ENCODE measurements around the gene ALK. TPM values are rescaled to one million over a fixed set of nuclear protein-coding genes. Genes with fewer than 3 reads are reported as not detected.

The ALK gene
- total RNA-seq, 1 donor, result under 0.01 TPM

DNA sequence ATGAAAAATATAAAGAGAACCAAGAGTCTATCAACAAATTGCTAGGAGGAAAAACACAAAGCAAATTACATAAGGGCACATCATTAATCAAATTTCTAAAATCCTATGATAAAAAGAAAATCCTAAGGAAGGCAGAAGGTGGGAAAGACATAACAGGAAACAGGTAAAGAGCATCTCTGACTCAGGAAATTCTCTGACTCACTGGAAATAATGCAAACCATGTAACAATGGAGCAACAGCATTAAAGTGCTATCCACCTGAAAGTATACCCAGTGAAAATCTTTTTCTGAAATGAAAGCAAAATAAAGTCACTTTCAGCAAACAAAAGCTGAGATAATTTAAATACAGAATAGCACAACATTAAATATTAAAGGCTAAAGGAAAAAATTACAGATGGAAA lies 10.9 kb downstream of the ALK start:
- DNase-seq (ENCODE audit: low read depth in 2 of 3, low spot score in 2 of 3), result no peak

- no peak for DNase-seq (ENCODE audit: low read depth in 2 of 3, low spot score in 2 of 3)
Observed at GRCh38 chr2:29902356-29902755, 19.0 kb downstream of the ALK start.

DNA sequence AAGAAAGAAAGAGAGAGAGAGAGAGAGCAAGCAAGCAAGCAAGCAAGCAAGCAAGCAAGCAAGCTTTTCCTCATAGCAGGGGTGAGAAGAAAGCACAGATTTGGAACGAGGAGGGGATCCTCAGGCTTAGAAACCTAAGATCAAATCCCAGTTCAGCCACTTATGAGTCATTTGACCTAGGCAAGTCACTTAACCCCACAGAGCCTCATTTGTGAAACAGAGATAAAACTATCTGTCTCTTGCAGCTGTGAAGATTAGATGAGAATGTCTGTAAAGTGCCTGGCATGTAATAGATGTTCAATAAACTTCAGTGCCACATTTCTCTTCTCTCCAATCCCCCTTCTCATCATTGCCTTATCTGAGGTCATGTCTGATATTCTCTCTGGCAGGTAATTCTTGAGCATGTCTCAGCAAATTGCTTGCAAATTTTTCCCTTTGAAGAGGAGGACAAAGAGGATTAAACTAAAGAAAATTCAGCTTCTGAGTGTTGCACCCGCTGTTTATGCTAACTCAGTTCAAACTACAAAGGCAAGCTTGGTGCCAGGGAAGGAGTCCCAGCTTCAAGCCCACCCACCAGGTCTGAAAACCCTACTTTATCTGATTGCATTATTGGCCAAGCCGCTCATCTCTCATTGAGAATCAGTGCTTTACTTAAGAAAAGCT lies 20.3 kb downstream of the ALK start:
- DNase-seq (ENCODE audit: low read depth in 2 of 3, low spot score in 2 of 3), result no peak

GRCh38 chr2:29898999-29899398 lies 22.4 kb downstream of the ALK start:
- DNase-seq (ENCODE audit: low read depth in 2 of 3, low spot score in 2 of 3), result no peak

DNA sequence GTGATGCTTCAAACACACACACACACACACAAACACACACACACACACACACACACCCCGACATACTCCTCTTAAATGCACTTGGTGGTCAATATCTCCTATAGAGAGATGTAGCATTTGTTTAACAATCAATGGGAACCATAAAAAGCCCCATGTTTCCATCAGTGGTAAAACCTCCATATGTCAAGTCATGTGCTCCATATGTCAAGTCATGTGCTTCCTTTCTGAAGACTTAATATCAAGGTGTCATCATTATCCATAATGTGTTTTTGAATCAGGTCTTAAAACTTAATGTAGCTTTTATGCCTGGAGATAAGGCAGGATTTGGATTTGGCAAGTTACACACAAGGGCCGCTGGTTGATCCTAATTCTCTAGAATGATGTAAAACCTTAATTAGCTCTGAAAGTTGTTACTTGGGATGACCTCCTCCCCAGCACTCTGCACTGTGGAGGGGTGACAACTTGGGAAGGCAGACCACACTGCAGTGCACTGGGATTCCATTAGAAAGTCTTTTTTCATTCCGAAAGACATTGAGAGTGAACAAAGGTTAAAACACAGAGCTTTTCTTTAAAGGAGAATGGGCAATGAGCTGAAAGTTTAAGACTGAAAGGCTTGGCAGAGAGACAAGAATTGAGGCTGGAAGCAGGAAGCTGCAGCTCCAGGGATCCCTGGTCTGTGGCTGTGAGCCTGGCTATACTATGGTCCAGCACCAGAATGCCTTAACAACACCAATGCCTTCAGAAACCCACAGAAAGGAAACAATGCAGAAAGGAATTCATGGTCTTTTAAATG lies 26.4 kb downstream of the ALK start:
- DNase-seq (ENCODE audit: low read depth in 2 of 3, low spot score in 2 of 3), result no peak

- DNase-seq (ENCODE audit: low read depth in 2 of 3, low spot score in 2 of 3), result no peak
Observed at GRCh38 chr2:29892585-29893259, 28.7 kb downstream of the ALK start.

GRCh38 chr2:29881089-29881730 lies 40.2 kb downstream of the ALK start:
- DNase-seq (ENCODE audit: low read depth in 2 of 3, low spot score in 2 of 3), result no peak

DNA sequence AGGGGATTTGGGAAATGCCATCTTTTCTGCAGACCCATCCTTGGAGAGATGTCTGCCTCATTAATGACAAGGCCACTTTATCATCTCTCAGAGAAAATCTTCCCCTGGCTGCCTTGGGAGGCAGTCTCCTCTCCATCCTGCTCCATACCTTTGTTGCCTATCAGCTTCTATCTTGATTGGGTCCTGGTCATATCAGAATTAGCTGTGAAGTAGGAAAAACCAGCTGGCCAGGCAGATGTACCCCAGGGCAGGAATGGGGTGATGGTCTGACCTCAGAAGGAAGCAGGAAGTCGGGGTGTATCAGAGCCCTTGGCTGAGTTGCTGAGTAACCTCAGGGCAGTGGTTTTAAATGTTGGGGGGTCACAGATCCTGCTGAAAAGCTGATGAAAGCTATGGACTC lies 41.3 kb downstream of the ALK start:
- no peak for DNase-seq (ENCODE audit: low read depth in 2 of 3, low spot score in 2 of 3)

- DNase-seq (ENCODE audit: low read depth in 2 of 3, low spot score in 2 of 3), result no peak
Observed at GRCh38 chr2:29879456-29879855, 41.9 kb downstream of the ALK start.

DNA sequence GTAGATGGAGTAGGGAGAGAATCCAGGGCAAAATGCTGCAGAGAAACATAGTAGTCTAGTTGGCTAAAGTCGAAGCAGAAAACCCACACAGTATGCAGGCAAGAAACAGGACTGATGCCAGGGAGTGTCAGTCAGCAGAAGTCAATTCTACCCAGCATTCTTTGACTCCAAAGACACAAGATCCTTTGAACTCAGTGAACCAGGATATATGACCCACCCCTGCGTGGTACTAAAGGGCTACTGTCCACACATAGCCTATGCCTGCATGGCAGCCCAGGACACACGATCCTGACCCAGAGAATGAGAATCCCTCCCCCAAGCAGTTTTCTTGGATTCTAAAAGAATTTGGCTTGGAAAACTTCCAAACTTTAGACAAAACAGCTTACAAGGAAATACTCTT lies 42.5 kb downstream of the ALK start:
- DNase-seq (ENCODE audit: low read depth in 2 of 3, low spot score in 2 of 3), result no peak

DNA sequence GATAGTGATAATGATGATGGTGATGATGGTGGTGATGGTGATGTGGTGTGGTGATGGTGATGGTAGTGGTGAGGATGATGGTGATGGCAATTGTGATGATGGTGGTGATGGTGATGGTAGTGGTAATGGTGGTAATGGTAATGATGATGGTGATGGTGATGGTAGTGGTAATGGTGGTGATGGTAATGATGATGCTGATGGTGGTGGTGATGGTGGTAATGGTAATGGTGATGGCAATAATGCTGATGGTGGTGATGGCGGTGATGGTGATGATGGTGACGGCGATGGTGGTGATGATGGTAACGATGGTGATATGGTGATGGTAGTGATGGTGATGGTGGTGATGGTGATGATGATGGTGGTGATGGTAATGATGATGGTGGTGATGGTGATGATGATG lies 45.0 kb downstream of the ALK start:
- no peak for DNase-seq (ENCODE audit: low read depth in 2 of 3, low spot score in 2 of 3)

- no peak for DNase-seq (ENCODE audit: low read depth in 2 of 3, low spot score in 2 of 3)
Observed at GRCh38 chr2:29874745-29875144, 46.6 kb downstream of the ALK start.

DNA sequence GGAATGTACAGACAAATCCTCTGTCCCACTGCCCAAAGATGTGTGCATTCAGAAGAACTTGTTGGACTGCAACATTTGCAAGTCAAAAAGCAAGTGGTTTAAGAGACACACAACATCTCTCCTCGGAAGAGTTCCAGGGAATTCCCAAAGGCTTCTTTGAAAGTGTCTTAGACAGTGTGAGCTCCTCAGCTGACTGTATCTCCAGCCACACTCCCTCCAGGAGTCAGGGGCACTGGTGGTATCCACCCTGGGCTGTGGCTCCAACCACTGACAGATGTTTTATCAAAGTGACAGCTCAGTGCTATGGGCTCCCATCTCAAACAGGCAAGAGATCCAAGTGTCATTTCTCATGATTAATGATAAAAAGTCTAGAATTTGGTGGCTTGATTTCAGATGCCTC lies 48.5 kb downstream of the ALK start:
- DNase-seq (ENCODE audit: low read depth in 2 of 3, low spot score in 2 of 3), result no peak

DNA sequence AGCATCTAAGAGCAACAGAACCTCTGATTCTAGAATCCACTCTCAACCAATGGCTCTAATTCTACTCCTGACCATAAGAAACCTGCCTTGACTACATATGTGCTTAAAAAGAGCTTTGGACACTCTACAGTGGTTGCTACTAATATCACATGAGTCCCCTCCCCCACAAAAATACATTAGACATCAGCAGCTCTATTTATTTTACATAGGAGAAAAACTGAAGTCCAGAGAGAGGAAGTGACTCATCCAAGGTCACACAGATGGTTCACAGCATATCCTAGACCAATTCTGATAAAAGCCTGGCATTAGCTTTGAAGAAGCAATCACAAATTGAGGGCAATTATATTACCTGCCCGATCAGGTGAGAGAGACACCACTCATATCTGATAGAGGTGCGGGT lies 49.8 kb downstream of the ALK start:
- DNase-seq (ENCODE audit: low read depth in 2 of 3, low spot score in 2 of 3), result no peak

DNA sequence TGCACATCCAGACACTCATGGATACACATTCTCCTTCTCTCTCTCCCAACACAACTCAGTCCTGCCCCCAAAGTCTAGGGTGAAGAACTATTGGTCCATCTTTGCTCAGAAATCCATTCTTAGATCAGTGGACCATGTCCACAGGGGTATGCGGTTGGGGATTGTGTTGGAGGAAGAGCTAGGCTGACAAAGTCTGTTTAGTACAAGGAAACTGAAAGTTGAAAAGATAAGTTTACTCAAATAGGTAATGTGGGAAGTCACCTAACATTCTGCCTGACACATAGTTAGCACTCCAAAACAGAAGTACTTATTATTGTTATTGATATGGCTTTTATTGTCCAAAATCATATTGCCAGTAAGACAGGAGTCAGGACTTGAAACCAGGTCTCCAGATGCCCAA lies 55.9 kb downstream of the ALK start:
- no peak for DNase-seq (ENCODE audit: low read depth in 2 of 3, low spot score in 2 of 3)

DNA sequence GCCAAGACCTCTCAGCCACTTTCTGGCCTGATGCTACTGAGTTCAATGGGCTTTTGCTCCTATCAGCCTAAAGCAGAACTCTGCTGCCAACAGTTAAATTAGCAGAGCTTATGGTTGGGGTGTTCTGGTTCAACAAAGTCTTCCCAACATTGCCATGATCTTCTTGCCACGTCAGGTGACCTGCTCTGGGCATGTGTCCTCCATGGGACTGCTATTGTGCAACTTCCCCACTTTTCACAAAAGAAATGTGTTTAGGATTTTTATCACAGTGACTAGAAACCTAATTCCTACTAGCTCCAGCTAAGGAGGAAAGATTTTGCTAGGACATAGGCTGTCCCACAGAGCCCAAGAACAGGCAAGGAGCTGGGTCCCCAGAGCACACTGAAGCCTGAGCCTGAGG lies 56.4 kb downstream of the ALK start:
- no peak for DNase-seq (ENCODE audit: low read depth in 2 of 3, low spot score in 2 of 3)

DNA sequence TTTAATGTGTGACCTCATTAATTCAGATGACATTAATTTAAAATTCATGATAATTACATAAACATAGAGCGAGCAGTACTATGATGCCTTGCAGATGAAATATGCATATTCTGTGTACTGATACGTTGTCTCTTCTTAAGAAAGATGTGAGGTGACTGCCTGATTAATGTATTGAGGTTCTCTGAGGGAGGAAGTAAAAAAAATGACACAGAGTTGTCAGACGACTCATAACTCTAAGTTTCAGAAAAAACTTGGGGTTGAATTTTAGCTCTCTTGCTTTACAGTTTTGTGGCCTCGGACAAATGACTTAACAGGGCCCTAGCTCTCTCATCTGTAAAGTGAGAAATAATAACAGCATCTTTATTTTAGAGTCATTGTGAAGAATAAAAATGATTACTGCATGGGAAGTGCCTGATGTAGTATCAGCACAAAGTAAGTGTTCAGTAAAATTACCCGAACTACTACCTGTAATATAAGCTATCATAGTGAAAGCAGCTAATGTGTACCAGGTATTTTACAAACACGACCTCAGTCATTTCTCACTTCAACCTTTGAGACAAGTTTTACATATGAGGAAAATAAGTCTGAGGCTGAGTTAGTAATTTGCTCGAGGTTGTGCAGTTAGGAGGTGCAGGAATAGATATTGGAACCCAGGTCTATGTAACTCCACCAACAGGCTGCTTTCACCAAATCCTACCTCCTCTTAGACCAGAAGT lies 65.3 kb downstream of the ALK start:
- DNase-seq (ENCODE audit: low read depth in 2 of 3, low spot score in 2 of 3), result no peak

GRCh38 chr2:29850794-29851193 lies 70.6 kb downstream of the ALK start:
- no peak for DNase-seq (ENCODE audit: low read depth in 2 of 3, low spot score in 2 of 3)

DNA sequence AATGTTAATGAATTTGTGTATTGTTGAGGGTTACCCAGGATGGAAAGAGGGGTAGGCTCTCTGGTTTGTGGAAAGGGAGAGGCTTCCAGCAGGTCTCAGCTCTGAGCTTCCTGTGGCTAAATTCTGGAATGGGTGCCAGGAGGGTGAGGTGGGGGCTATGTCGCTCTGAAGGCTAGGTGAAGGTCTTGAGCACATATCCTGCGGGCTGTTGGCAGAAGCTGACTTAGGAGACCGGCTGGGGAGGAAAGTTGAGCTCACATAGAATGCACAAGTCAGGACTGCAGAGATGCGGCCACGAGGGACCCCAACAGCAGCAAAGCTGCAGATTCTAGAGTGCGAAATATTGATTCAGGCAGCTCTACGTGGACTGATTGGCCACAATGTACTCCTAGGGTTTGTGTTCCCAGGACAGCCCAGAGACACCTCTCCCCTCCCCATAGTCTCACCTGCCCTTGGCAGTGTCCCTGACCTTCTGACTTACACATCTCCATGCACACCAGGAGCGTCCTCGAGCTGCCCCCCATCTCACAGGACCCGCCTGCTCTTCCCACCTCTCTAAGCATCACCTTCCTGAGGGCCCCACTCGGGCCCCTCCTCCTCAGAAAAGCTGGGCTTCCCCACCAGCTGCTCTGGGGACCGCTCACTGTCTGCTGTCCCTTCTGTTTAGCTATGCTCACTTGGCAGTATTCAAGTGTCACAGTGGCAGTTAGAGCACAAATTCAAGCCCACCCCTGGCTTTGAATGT lies 72.6 kb downstream of the ALK start:
- DNase-seq (ENCODE audit: low read depth in 2 of 3, low spot score in 2 of 3), result no peak

DNA sequence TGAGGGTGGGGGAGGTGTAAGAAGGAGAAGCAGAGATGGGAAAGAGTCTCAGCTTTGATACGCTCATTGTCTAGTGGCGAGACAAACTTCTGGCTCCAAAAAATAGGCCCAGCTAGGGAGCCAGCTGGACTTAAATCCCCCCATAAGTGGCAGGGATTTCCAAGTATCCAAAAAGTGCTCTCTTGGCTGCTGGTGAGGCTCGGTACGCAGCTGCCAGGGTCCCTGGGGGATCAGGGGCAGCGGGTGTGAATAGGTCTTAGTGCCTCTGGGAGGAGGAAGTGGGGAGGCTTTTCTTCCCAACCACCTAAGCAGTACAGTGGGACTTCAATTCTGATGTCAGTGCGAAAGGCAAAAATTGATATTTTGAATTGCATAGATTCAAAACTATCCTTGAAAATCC lies 73.5 kb downstream of the ALK start:
- no peak for DNase-seq (ENCODE audit: low read depth in 2 of 3, low spot score in 2 of 3)

All from hematopoietic multipotent progenitor cell (in vitro differentiated cells).